IgD-negative memory B cell (primary cell): ENCODE measurements around the gene ZNF799. TPM values are rescaled to one million over a fixed set of nuclear protein-coding genes. Genes with fewer than 3 reads are reported as not detected.
"Not testable (repeated sequence)": the region's sequence is repeated elsewhere in the genome, so short reads cannot be mapped to it uniquely, and the experiment has no call there.

Source experiments
- H3K27ac Mint-ChIP-seq, 3 donors: one replicate each; pipeline ENCODE4 v1.8.0; 2020 to 2022; ENCODE audit warnings: mild to moderate bottlenecking in 3 of 3, mixed read lengths in 3 of 3, moderate library complexity in 1 of 3
- H3K27me3 Mint-ChIP-seq: one replicate; pipeline ENCODE4 v1.8.0; 2021; ENCODE audit warnings: mixed read lengths
- H3K36me3 Mint-ChIP-seq: one replicate; pipeline ENCODE4 v1.8.0; 2020; ENCODE audit warnings: mild to moderate bottlenecking, mixed read lengths
- H3K4me1 Mint-ChIP-seq, 3 donors: one replicate each; pipeline ENCODE4 v1.8.0; 2020 to 2022; ENCODE audit warnings: mixed read lengths in 3 of 3, mild to moderate bottlenecking in 1 of 3
- H3K4me3 Mint-ChIP-seq, 4 donors: one replicate each; pipeline ENCODE4 v1.8.0; 2020 to 2022; ENCODE audit warnings: mild to moderate bottlenecking in 4 of 4, mixed read lengths in 4 of 4, moderate library complexity in 3 of 4
- H3K9me3 Mint-ChIP-seq, 3 donors: one replicate each; pipeline ENCODE4 v1.8.0; 2020 to 2021; ENCODE audit warnings: mixed read lengths in 3 of 3, mild to moderate bottlenecking in 1 of 3
- polyA plus RNA-seq: library from polyadenylated mRNA; unstranded; fragments of 300-500 nt; fragmentation: Illumina TruSeq; gene quantifications from one replicate; pipeline ENCODE4 v1.2.3, GENCODE V29; 2021

Gene ZNF799
- polyA plus RNA-seq, 1 donor from 2014 or later = 10.2 TPM

- H3K9me3 Mint-ChIP-seq = peaks cover 17 to 42% (median 32%) of the 10 kb centered on the region in 3 donors
- no peak overlapping the region for H3K27ac Mint-ChIP-seq
- no peaks in the 10 kb centered on the region for H3K4me1 Mint-ChIP-seq
- no peak overlapping the region for H3K4me3 Mint-ChIP-seq
- no peaks in the 10 kb centered on the region for H3K27me3 Mint-ChIP-seq
- peaks cover 12% of the 10 kb centered on the region for H3K36me3 Mint-ChIP-seq
These were observed 20.7 kb downstream of the ZNF799 start for GRCh38 chr19:12380444-12380737.

DNA sequence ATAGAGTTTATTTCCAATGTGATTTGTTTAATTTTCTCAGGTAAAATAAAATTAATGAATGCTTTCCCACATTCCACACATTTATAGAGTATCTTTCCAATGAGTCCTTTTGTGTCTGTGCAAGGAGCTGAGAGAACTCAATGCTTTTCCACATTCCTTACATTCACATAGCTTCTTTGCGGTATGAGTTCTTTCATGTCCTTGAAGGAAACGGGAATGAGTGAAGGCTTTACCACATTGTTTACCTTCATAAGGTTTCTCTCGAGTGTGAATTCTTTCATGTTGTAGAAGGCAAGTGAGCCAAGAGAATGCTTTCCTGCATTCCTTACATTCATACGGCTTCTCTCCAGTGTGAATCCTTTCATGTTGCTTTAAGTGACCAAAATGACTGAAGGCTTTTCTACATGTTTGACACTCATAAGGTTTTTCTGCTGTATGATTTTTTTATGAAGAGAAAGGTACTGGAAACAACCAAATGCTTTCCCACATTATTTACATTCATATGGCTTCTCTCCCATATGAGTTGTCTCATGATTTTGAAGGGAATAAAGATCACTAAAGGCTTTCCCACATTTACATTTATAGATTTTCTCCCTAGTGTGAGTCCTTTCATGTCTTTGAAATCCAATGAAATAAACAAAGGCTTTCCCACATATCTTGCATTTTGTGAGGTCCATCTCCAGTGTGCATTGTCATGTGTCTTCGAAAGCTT lies 21.2 kb downstream of the ZNF799 start:
- Mint-ChIP-seq H3K27ac (no peak overlapping the region), H3K27me3 (no peaks in the 10 kb centered on the region), H3K4me1 (no peaks in the 10 kb centered on the region), H3K9me3 (peaks cover 19 to 44% (median 32%) of the 10 kb centered on the region in 3 donors), H3K36me3 (peaks cover 12% of the 10 kb centered on the region), H3K4me3 (no peak overlapping the region)

GRCh38 chr19:12374026-12374425 lies 27.0 kb downstream of the ZNF799 start:
- H3K36me3 Mint-ChIP-seq = no peaks in the 10 kb centered on the region
- H3K27ac Mint-ChIP-seq = no peak overlapping the region
- no peaks in the 10 kb centered on the region for H3K27me3 Mint-ChIP-seq
- peaks cover 9 to 32% (median 17%) of the 10 kb centered on the region in 3 donors for H3K9me3 Mint-ChIP-seq
- no peaks in the 10 kb centered on the region for H3K4me1 Mint-ChIP-seq
- H3K4me3 Mint-ChIP-seq = no peak overlapping the region

- H3K4me3 Mint-ChIP-seq = peak within 1 kb of the TSS; percentile 87 to 100 (median 98)
- H3K27ac Mint-ChIP-seq = peak within 1 kb of the TSS; percentile 29 to 87 (median 63)
- H3K4me1 Mint-ChIP-seq = peaks cover 9 to 18% (median 15%) of the 10 kb centered on the region in 3 donors
- no peaks in the 10 kb centered on the region for H3K9me3 Mint-ChIP-seq
- H3K27me3 Mint-ChIP-seq = no peaks in the 10 kb centered on the region
- H3K36me3 Mint-ChIP-seq = peaks cover 2% of the 10 kb centered on the region
These were observed 35.6 kb downstream of the ZNF799 start, which contains the start of gene ZNF442 for GRCh38 chr19:12365236-12366162. Gene ZNF442, minus strand, starts transcription at chr19:12365683. Its CDS starts 2,052 bp downstream, at chr19:12363631.

DNA sequence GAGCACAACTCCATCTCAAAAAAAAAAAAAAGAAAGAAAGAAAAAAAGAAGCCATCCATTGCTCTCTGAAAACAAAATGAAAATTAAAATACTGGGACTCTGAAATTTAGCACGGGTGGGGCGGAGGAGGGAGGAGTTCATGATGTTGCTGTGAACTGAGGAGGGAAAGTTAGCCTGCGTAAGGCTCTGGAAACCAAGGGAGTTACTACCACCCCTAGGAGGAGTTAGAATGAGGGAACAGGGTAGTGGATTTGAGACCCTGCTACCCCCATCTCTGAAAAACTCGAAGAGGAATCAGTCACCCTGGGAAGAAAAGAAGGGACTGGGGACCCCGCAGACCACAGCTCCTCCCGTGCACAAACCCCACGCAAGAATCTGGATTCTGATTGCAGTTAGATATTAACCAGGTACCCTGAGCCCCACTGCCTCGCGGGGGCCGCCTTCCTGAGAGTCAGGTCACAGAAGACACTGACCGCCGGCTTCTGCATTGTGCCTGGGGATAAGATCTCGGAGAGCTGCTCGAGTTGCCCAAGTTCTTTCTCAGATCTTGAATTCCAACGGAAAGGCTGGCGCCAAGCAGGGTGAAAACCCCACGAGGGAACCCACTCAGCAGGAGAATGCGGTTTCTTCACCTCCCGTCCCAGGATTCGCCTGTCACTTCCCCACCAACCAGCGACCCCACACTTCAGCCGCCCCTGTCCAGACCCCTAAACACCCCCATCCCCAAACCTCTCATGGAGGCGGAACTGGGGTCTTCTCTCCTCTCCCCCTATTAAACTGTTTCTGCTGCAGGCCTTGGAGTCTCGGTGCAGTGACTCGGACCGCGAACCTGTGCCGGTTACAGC lies 36.5 kb downstream of the ZNF799 start:
- Mint-ChIP-seq H3K9me3 (no peaks in the 10 kb centered on the region), H3K27ac (peak overlapping the region in 1 of 3 donors; percentile 29), H3K4me1 (peaks cover 9 to 18% (median 15%) of the 10 kb centered on the region in 3 donors), H3K4me3 (peak overlapping the region; percentile 87 to 100 (median 98)), H3K27me3 (no peaks in the 10 kb centered on the region), H3K36me3 (peaks cover 2% of the 10 kb centered on the region)

DNA sequence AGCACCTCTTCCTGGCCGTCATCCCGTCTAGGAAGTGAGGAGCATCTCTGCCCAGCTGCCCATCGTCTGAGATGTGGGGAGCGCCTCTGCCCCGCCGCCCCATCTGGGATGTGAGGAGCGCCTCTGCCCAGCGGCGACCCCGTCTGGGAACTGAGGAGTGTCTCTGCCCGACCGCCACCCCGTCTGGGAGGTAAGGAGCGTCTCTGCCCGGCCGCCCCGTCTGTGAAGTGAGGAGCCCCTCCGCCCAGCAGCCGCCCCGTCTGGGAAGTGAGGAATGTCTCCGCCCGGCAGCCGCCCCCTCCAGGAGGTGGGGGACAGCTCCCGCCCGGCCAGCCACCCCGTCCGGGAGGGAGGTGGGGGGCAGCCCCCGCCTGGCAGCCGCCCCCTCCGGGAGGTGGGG lies 38.8 kb downstream of the ZNF799 start:
- H3K36me3 Mint-ChIP-seq, H3K9me3 Mint-ChIP-seq, H3K27ac Mint-ChIP-seq, H3K4me3 Mint-ChIP-seq, H3K27me3 Mint-ChIP-seq: not testable (repeated sequence)
- H3K4me1 Mint-ChIP-seq = peaks cover 9 to 18% (median 15%) of the 10 kb centered on the region in 3 donors

DNA sequence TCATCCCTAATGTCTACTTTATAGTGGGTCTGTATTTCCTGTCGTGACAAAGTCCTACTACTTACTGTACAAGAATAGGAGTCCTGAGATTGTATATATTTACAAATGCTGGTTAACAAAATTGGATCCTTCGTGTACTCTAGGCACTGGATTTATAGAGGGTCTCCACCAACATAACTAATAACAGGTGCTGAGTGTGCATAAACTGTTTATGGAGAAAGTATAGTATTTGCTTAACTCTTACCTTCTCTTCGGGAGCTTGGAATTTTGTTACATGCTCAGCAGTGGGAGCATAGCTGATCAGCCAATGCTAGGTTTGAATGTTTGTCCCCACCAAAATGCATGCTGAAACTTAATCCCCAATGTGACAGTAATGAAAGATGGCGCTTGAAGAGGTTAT lies 47.7 kb downstream of the ZNF799 start:
- no peak overlapping the region for H3K27ac Mint-ChIP-seq
- no peaks in the 10 kb centered on the region for H3K27me3 Mint-ChIP-seq
- peaks cover 12 to 46% (median 42%) of the 10 kb centered on the region in 3 donors for H3K9me3 Mint-ChIP-seq
- no peaks in the 10 kb centered on the region for H3K4me1 Mint-ChIP-seq
- H3K4me3 Mint-ChIP-seq = no peak overlapping the region
- peaks cover 16% of the 10 kb centered on the region for H3K36me3 Mint-ChIP-seq

GRCh38 chr19:12350890-12351197 lies 50.2 kb downstream of the ZNF799 start:
- peaks cover 15% of the 10 kb centered on the region for H3K36me3 Mint-ChIP-seq
- H3K27ac Mint-ChIP-seq = no peak overlapping the region
- H3K4me1 Mint-ChIP-seq = no peaks in the 10 kb centered on the region
- no peaks in the 10 kb centered on the region for H3K27me3 Mint-ChIP-seq
- peaks cover 19 to 50% (median 45%) of the 10 kb centered on the region in 3 donors for H3K9me3 Mint-ChIP-seq
- H3K4me3 Mint-ChIP-seq = no peak overlapping the region

GRCh38 chr19:12350185-12350889 lies 50.7 kb downstream of the ZNF799 start:
- Mint-ChIP-seq H3K4me3 (no peak overlapping the region), H3K9me3 (peaks cover 19 to 50% (median 45%) of the 10 kb centered on the region in 3 donors), H3K4me1 (no peaks in the 10 kb centered on the region), H3K27me3 (no peaks in the 10 kb centered on the region), H3K36me3 (peaks cover 15% of the 10 kb centered on the region), H3K27ac (no peak overlapping the region)

- H3K4me3 Mint-ChIP-seq = no peak overlapping the region
- no peaks in the 10 kb centered on the region for H3K4me1 Mint-ChIP-seq
- H3K27me3 Mint-ChIP-seq = no peaks in the 10 kb centered on the region
- H3K36me3 Mint-ChIP-seq = peaks cover 16% of the 10 kb centered on the region
- H3K27ac Mint-ChIP-seq = no peak overlapping the region
- peaks cover 20 to 31% (median 30%) of the 10 kb centered on the region in 3 donors for H3K9me3 Mint-ChIP-seq
These were observed 54.2 kb downstream of the ZNF799 start for GRCh38 chr19:12346896-12347295.

DNA sequence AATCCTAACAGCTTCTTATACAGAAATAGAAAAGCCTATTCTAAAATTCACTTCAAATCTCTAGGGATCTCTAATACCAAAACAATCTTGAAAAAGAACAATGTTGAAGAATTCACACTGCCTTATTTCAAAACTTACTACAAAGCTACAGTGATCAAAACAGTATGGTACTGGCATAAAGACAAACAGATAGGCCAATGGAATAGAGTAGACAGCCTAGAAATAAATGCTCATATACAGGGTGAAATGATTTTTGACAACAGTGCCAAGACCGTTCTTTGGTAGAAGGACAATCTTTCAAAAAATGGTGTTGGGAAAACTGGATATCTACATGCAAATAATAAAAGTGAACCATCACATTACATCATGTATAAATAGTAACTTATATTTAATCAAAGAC lies 55.9 kb downstream of the ZNF799 start:
- Mint-ChIP-seq H3K27me3 (no peaks in the 10 kb centered on the region), H3K27ac (no peak overlapping the region), H3K9me3 (peaks cover 20 to 26% (median 22%) of the 10 kb centered on the region in 3 donors), H3K4me3 (no peak overlapping the region), H3K4me1 (no peaks in the 10 kb centered on the region), H3K36me3 (peaks cover 5% of the 10 kb centered on the region)

Other genes with a start within 250 kb of the ZNF799 start
- 1.1 TPM for gene ZNF625, start 244.5 kb downstream of the ZNF799 start, polyA plus RNA-seq
- gene ZNF136, start 238.2 kb downstream of the ZNF799 start, polyA plus RNA-seq = 21.9 TPM
- gene ZNF44, start 106.4 kb downstream of the ZNF799 start, polyA plus RNA-seq = 18.9 TPM
- gene ZNF563, start 67.6 kb downstream of the ZNF799 start, polyA plus RNA-seq = 3.7 TPM
- 2.3 TPM for gene ZNF442, start 35.6 kb downstream of the ZNF799 start, polyA plus RNA-seq
- 2.4 TPM for gene ZNF443, start 39.8 kb upstream of the ZNF799 start, polyA plus RNA-seq
- 2.6 TPM for gene ZNF709, start 83.5 kb upstream of the ZNF799 start, polyA plus RNA-seq
- gene ZNF564, start 150.2 kb upstream of the ZNF799 start, polyA plus RNA-seq = 16.2 TPM
- 6.7 TPM for gene ZNF490, start 209.5 kb upstream of the ZNF799 start, polyA plus RNA-seq
- gene ZNF791, start 209.6 kb upstream of the ZNF799 start, polyA plus RNA-seq = 13.3 TPM